Posterior vena cava (tissue), 2 donors: ENCODE data around the gene ZSCAN1. TPM values are rescaled to one million over a fixed set of nuclear protein-coding genes. Genes with fewer than 3 reads are reported as not detected.
"Not testable (repeated sequence)": the region's sequence is repeated elsewhere in the genome, so short reads cannot be mapped to it uniquely, and the experiment has no call there.

Experiments used
- DNase-seq: peaks from one replicate; pipeline ENCODE4 v3.0.0-alpha.2; 2020; ENCODE audit warnings: low spot score
- intact Hi-C, 2 donors: fragments of 100-400 bp; cut with DNase I; formaldehyde crosslinking; loops; one replicate each; pipeline versions ENCODE4 v1.14.1 to v1.14.2; 2022 to 2023
- long read RNA-seq, 2 donors: library from polyadenylated mRNA; unstranded; transcript quantifications; one replicate each; pipeline ENCODE4 v2.0.0, GENCODE V29; 2020 to 2021
- total RNA-seq, 2 donors: library from RNA; stranded (reverse); fragmentation: NEBNext Ultra II Directional; extraction: Animal tissue kit (Norgen Biotek cat#: 25700); gene quantifications; one replicate each; pipeline ENCODE4 v1.2.1, GENCODE V29; 2021
- donor health status: DM: yes; HTN: yes; CAD: no.
- donor health status: DM: yes; HTN: yes; CAD: no.

ZSCAN1 gene
- not detected for total RNA-seq
- long read RNA-seq, donor 1: 0 reads
- long read RNA-seq, donor 2: 0 reads

- DNase-seq: peak; percentile 89
- intact Hi-C loops: loop anchor here in 1 of 2 donors (10.0 kb wide), 1 partner anchor 91 kb away; no protein-coding TSS in a partner anchor
Measured at GRCh38 chr19:58033741-58034476, at the start of gene ZSCAN1. Gene ZSCAN1 (plus strand): TSS chr19:58034025. CDS start chr19:58037837, 3,812 bp downstream.

GRCh38 chr19:57992841-57993240, 41.0 kb upstream of the ZSCAN1 start:
- no peak for DNase-seq
- intact Hi-C loops: loop anchor here in 1 of 2 donors (10.0 kb wide), 1 partner anchor 218 kb away; no protein-coding TSS in a partner anchor

GRCh38 chr19:58000677-58001076, 33.1 kb upstream of the ZSCAN1 start:
- intact Hi-C loops: no loop called here
- DNase-seq: no peak

- no peak for DNase-seq
- intact Hi-C loops: no loop called here
Measured at GRCh38 chr19:58001895-58002369, 31.9 kb upstream of the ZSCAN1 start.

- intact Hi-C loops: no loop called here
- DNase-seq: peak; percentile 95
Measured at GRCh38 chr19:58002384-58003173, 31.2 kb upstream of the ZSCAN1 start, which contains the start of gene ZNF606. Gene ZNF606 (minus strand): TSS chr19:58002820. CDS start chr19:58001319, 1,501 bp downstream.

GRCh38 chr19:58003174-58003828, 30.5 kb upstream of the ZSCAN1 start:
- DNase-seq: no peak
- intact Hi-C loops: no loop called here

GRCh38 chr19:58007285-58007684, 26.5 kb upstream of the ZSCAN1 start:
- intact Hi-C loops: no loop called here
- no peak for DNase-seq

- intact Hi-C loops, DNase-seq: not testable (repeated sequence)
Measured at GRCh38 chr19:58008877-58009276, 24.9 kb upstream of the ZSCAN1 start.

- DNase-seq: no peak
- intact Hi-C loops: no loop called here
Measured at GRCh38 chr19:58009301-58009665, 24.5 kb upstream of the ZSCAN1 start.

GRCh38 chr19:58009666-58010301, 24.0 kb upstream of the ZSCAN1 start:
- intact Hi-C loops: no loop called here
- DNase-seq: peak; percentile 91

- intact Hi-C loops: no loop called here
- DNase-seq: no peak
Measured at GRCh38 chr19:58010507-58010906, 23.3 kb upstream of the ZSCAN1 start.

- DNase-seq: no peak
- intact Hi-C loops: no loop called here
Measured at GRCh38 chr19:58014141-58014540, 19.7 kb upstream of the ZSCAN1 start.

- peak; percentile 64 for DNase-seq
- intact Hi-C loops: loop anchor here in 1 of 2 donors (5.0 kb wide), 1 partner anchor 137 kb away; no protein-coding TSS in a partner anchor
Measured at GRCh38 chr19:58020129-58020528, 13.7 kb upstream of the ZSCAN1 start.

GRCh38 chr19:58021541-58022282, 12.1 kb upstream of the ZSCAN1 start:
- peak; percentile 38 for DNase-seq
- intact Hi-C loops: loop anchor here in 1 of 2 donors (5.0 kb wide), 1 partner anchor 136 kb away; no protein-coding TSS in a partner anchor

- DNase-seq: peak; percentile 47
- intact Hi-C loops: loop anchor here in 1 of 2 donors (5.0 kb wide), 1 partner anchor 135 kb away; no protein-coding TSS in a partner anchor
Measured at GRCh38 chr19:58022283-58022660, 11.6 kb upstream of the ZSCAN1 start.

GRCh38 chr19:58024661-58025060, 9.2 kb upstream of the ZSCAN1 start:
- DNase-seq: no peak
- intact Hi-C loops: loop anchor here in 1 of 2 donors (5.0 kb wide), 1 partner anchor 133 kb away; no protein-coding TSS in a partner anchor

- DNase-seq: no peak
- intact Hi-C loops: loop anchor here in 1 of 2 donors (10.0 kb wide), 1 partner anchor 90 kb away; no protein-coding TSS in a partner anchor
Measured at GRCh38 chr19:58034477-58034793, 610 bp downstream of the ZSCAN1 start.

GRCh38 chr19:58035863-58036262, 2.0 kb downstream of the ZSCAN1 start:
- DNase-seq: no peak
- intact Hi-C loops: loop anchor here in 1 of 2 donors (10.0 kb wide), 1 partner anchor 89 kb away; no protein-coding TSS in a partner anchor
